ENCODE measurements around the gene FAM171A1.
"Not testable (repeated sequence)": the region's sequence is repeated elsewhere in the genome, so short reads cannot be mapped to it uniquely, and the experiment has no call there.

FAM171A1 gene

GRCh38 chr10:15346440-15347141, 24.5 kb downstream of the FAM171A1 start:
- Histone ChIP-seq H3K27ac (ENCODE audit: low read depth in 2 of 2, low read length in 2 of 2) (peak overlapping the region; percentile 51 to 65), H3K4me1 (ENCODE audit: control insufficient read depth in 2 of 2, insufficient read depth in 2 of 2, low read length in 2 of 2) (peaks cover 31 to 45% of the 10 kb centered on the region in 2 donors), H3K36me3 (ENCODE audit: control insufficient read depth in 2 of 2, insufficient read depth in 2 of 2, low read length in 2 of 2) (no peaks in the 10 kb centered on the region), H3K27me3 (ENCODE audit: control insufficient read depth in 2 of 2, insufficient read depth in 2 of 2, low read length in 2 of 2) (no peaks in the 10 kb centered on the region), H3K9me3 (ENCODE audit: control insufficient read depth in 2 of 2, low read length in 2 of 2) (no peaks in the 10 kb centered on the region), H3K9ac (ENCODE audit: low read depth in 1 of 2, low read length in 2 of 2) (peak overlapping the region in 1 of 2 donors; percentile 21), H3K4me3 (ENCODE audit: low read length in 2 of 2) (peak overlapping the region in 1 of 2 donors; percentile 29)

GRCh38 chr10:15345450-15345849, 25.6 kb downstream of the FAM171A1 start:
- Histone ChIP-seq H3K36me3 (ENCODE audit: control insufficient read depth in 2 of 2, insufficient read depth in 2 of 2, low read length in 2 of 2) (no peaks in the 10 kb centered on the region), H3K4me3 (ENCODE audit: low read length in 2 of 2) (no peak overlapping the region), H3K9ac (ENCODE audit: low read depth in 1 of 2, low read length in 2 of 2) (peak overlapping the region in 1 of 2 donors; percentile 48), H3K4me1 (ENCODE audit: control insufficient read depth in 2 of 2, insufficient read depth in 2 of 2, low read length in 2 of 2) (peaks cover 31 to 45% of the 10 kb centered on the region in 2 donors), H3K9me3 (ENCODE audit: control insufficient read depth in 2 of 2, low read length in 2 of 2) (no peaks in the 10 kb centered on the region), H3K27ac (ENCODE audit: low read depth in 2 of 2, low read length in 2 of 2) (peak overlapping the region; percentile 53 to 70), H3K27me3 (ENCODE audit: control insufficient read depth in 2 of 2, insufficient read depth in 2 of 2, low read length in 2 of 2) (no peaks in the 10 kb centered on the region)

- peak overlapping the region in 1 of 2 donors; percentile 48 for H3K9ac ChIP-seq (ENCODE audit: low read depth in 1 of 2, low read length in 2 of 2)
- no peaks in the 10 kb centered on the region for H3K9me3 ChIP-seq (ENCODE audit: control insufficient read depth in 2 of 2, low read length in 2 of 2)
Observed at GRCh38 chr10:15344876-15345285, 26.2 kb downstream of the FAM171A1 start.

GRCh38 chr10:15344256-15344875, 26.7 kb downstream of the FAM171A1 start:
- Histone ChIP-seq H3K9me3 (ENCODE audit: control insufficient read depth in 2 of 2, low read length in 2 of 2) (no peaks in the 10 kb centered on the region), H3K36me3 (ENCODE audit: control insufficient read depth in 2 of 2, insufficient read depth in 2 of 2, low read length in 2 of 2) (no peaks in the 10 kb centered on the region), H3K27me3 (ENCODE audit: control insufficient read depth in 2 of 2, insufficient read depth in 2 of 2, low read length in 2 of 2) (no peaks in the 10 kb centered on the region), H3K4me1 (ENCODE audit: control insufficient read depth in 2 of 2, insufficient read depth in 2 of 2, low read length in 2 of 2) (peaks cover 27 to 38% of the 10 kb centered on the region in 2 donors), H3K9ac (ENCODE audit: low read depth in 1 of 2, low read length in 2 of 2) (peak overlapping the region in 1 of 2 donors; percentile 48), H3K27ac (ENCODE audit: low read depth in 2 of 2, low read length in 2 of 2) (peak overlapping the region; percentile 53 to 70), H3K4me3 (ENCODE audit: low read length in 2 of 2) (no peak overlapping the region)

More at GRCh38 chr10:15344876-15345285, 26.2 kb downstream of the FAM171A1 start:
- Histone ChIP-seq H3K27ac (ENCODE audit: low read depth in 2 of 2, low read length in 2 of 2) (peak overlapping the region; percentile 53 to 70), H3K4me3 (ENCODE audit: low read length in 2 of 2) (no peak overlapping the region), H3K36me3 (ENCODE audit: control insufficient read depth in 2 of 2, insufficient read depth in 2 of 2, low read length in 2 of 2) (no peaks in the 10 kb centered on the region), H3K27me3 (ENCODE audit: control insufficient read depth in 2 of 2, insufficient read depth in 2 of 2, low read length in 2 of 2) (no peaks in the 10 kb centered on the region), H3K4me1 (ENCODE audit: control insufficient read depth in 2 of 2, insufficient read depth in 2 of 2, low read length in 2 of 2) (peaks cover 31 to 43% of the 10 kb centered on the region in 2 donors)

GRCh38 chr10:15342970-15343369, 28.1 kb downstream of the FAM171A1 start:
- Histone ChIP-seq H3K27ac (ENCODE audit: low read depth in 2 of 2, low read length in 2 of 2) (no peak overlapping the region), H3K27me3 (ENCODE audit: control insufficient read depth in 2 of 2, insufficient read depth in 2 of 2, low read length in 2 of 2) (no peaks in the 10 kb centered on the region), H3K4me1 (ENCODE audit: control insufficient read depth in 2 of 2, insufficient read depth in 2 of 2, low read length in 2 of 2) (peaks cover 21 to 27% of the 10 kb centered on the region in 2 donors)

GRCh38 chr10:15341502-15342128, 29.5 kb downstream of the FAM171A1 start:
- H3K9me3 ChIP-seq (ENCODE audit: control insufficient read depth in 2 of 2, low read length in 2 of 2) = no peaks in the 10 kb centered on the region
- H3K27ac ChIP-seq (ENCODE audit: low read depth in 2 of 2, low read length in 2 of 2) = no peak overlapping the region
- no peak overlapping the region for H3K9ac ChIP-seq (ENCODE audit: low read depth in 1 of 2, low read length in 2 of 2)
- no peak overlapping the region for H3K4me3 ChIP-seq (ENCODE audit: low read length in 2 of 2)
- H3K36me3 ChIP-seq (ENCODE audit: control insufficient read depth in 2 of 2, insufficient read depth in 2 of 2, low read length in 2 of 2) = no peaks in the 10 kb centered on the region
- peaks cover 15% of the 10 kb centered on the region in 2 donors for H3K4me1 ChIP-seq (ENCODE audit: control insufficient read depth in 2 of 2, insufficient read depth in 2 of 2, low read length in 2 of 2)
- no peaks in the 10 kb centered on the region for H3K27me3 ChIP-seq (ENCODE audit: control insufficient read depth in 2 of 2, insufficient read depth in 2 of 2, low read length in 2 of 2)

More at GRCh38 chr10:15342970-15343369, 28.1 kb downstream of the FAM171A1 start:
- no peaks in the 10 kb centered on the region for H3K9me3 ChIP-seq (ENCODE audit: control insufficient read depth in 2 of 2, low read length in 2 of 2)
- no peaks in the 10 kb centered on the region for H3K36me3 ChIP-seq (ENCODE audit: control insufficient read depth in 2 of 2, insufficient read depth in 2 of 2, low read length in 2 of 2)
- no peak overlapping the region for H3K9ac ChIP-seq (ENCODE audit: low read depth in 1 of 2, low read length in 2 of 2)
- H3K4me3 ChIP-seq (ENCODE audit: low read length in 2 of 2) = no peak overlapping the region

- Histone ChIP-seq H3K4me1 (ENCODE audit: control insufficient read depth in 2 of 2, insufficient read depth in 2 of 2, low read length in 2 of 2) (peaks cover 7 to 9% of the 10 kb centered on the region in 2 donors), H3K36me3 (ENCODE audit: control insufficient read depth in 2 of 2, insufficient read depth in 2 of 2, low read length in 2 of 2) (no peaks in the 10 kb centered on the region), H3K27me3 (ENCODE audit: control insufficient read depth in 2 of 2, insufficient read depth in 2 of 2, low read length in 2 of 2) (no peaks in the 10 kb centered on the region), H3K4me3 (ENCODE audit: low read length in 2 of 2) (no peak overlapping the region), H3K9ac (ENCODE audit: low read depth in 1 of 2, low read length in 2 of 2) (no peak overlapping the region), H3K9me3 (ENCODE audit: control insufficient read depth in 2 of 2, low read length in 2 of 2) (no peaks in the 10 kb centered on the region), H3K27ac (ENCODE audit: low read depth in 2 of 2, low read length in 2 of 2) (no peak overlapping the region)
Observed at GRCh38 chr10:15339892-15340291, 31.2 kb downstream of the FAM171A1 start.

- peaks cover 18 to 21% of the 10 kb centered on the region in 2 donors for H3K4me1 ChIP-seq (ENCODE audit: control insufficient read depth in 2 of 2, insufficient read depth in 2 of 2, low read length in 2 of 2)
- not testable (repeated sequence) for H3K27me3 ChIP-seq (ENCODE audit: control insufficient read depth in 2 of 2, insufficient read depth in 2 of 2, low read length in 2 of 2); H3K36me3 ChIP-seq (ENCODE audit: control insufficient read depth in 2 of 2, insufficient read depth in 2 of 2, low read length in 2 of 2); H3K4me3 ChIP-seq (ENCODE audit: low read length in 2 of 2); H3K9ac ChIP-seq (ENCODE audit: low read depth in 1 of 2, low read length in 2 of 2); H3K9me3 ChIP-seq (ENCODE audit: control insufficient read depth in 2 of 2, low read length in 2 of 2); H3K27ac ChIP-seq (ENCODE audit: low read depth in 2 of 2, low read length in 2 of 2)
Observed at GRCh38 chr10:15337441-15337923, 33.6 kb downstream of the FAM171A1 start.

- H3K9ac ChIP-seq (ENCODE audit: low read depth in 1 of 2, low read length in 2 of 2) = no peak overlapping the region
- no peak overlapping the region for H3K4me3 ChIP-seq (ENCODE audit: low read length in 2 of 2)
- H3K27ac ChIP-seq (ENCODE audit: low read depth in 2 of 2, low read length in 2 of 2) = peak overlapping the region; percentile 13 to 85
- no peaks in the 10 kb centered on the region for H3K36me3 ChIP-seq (ENCODE audit: control insufficient read depth in 2 of 2, insufficient read depth in 2 of 2, low read length in 2 of 2)
- no peaks in the 10 kb centered on the region for H3K27me3 ChIP-seq (ENCODE audit: control insufficient read depth in 2 of 2, insufficient read depth in 2 of 2, low read length in 2 of 2)
- H3K4me1 ChIP-seq (ENCODE audit: control insufficient read depth in 2 of 2, insufficient read depth in 2 of 2, low read length in 2 of 2) = peaks cover 23 to 27% of the 10 kb centered on the region in 2 donors
- H3K9me3 ChIP-seq (ENCODE audit: control insufficient read depth in 2 of 2, low read length in 2 of 2) = no peaks in the 10 kb centered on the region
Observed at GRCh38 chr10:15336211-15336610, 34.9 kb downstream of the FAM171A1 start.

GRCh38 chr10:15335508-15335907, 35.6 kb downstream of the FAM171A1 start:
- no peak overlapping the region for H3K4me3 ChIP-seq (ENCODE audit: low read length in 2 of 2)
- H3K27me3 ChIP-seq (ENCODE audit: control insufficient read depth in 2 of 2, insufficient read depth in 2 of 2, low read length in 2 of 2) = no peaks in the 10 kb centered on the region
- H3K27ac ChIP-seq (ENCODE audit: low read depth in 2 of 2, low read length in 2 of 2) = peak overlapping the region; percentile 13 to 85
- H3K4me1 ChIP-seq (ENCODE audit: control insufficient read depth in 2 of 2, insufficient read depth in 2 of 2, low read length in 2 of 2) = peaks cover 26 to 31% of the 10 kb centered on the region in 2 donors
- H3K9me3 ChIP-seq (ENCODE audit: control insufficient read depth in 2 of 2, low read length in 2 of 2) = no peaks in the 10 kb centered on the region
- no peaks in the 10 kb centered on the region for H3K36me3 ChIP-seq (ENCODE audit: control insufficient read depth in 2 of 2, insufficient read depth in 2 of 2, low read length in 2 of 2)
- H3K9ac ChIP-seq (ENCODE audit: low read depth in 1 of 2, low read length in 2 of 2) = no peak overlapping the region
